Suprapubic skin (tissue), 4 donors: ENCODE measurements around the gene KLK3. TPM values are rescaled to one million over a fixed set of nuclear protein-coding genes. Genes with fewer than 3 reads are reported as not detected.

ENCODE experiments used
- DNase-seq, 2 donors: peaks; one replicate each; pipeline ENCODE4 v3.0.0-alpha.2; 2019; ENCODE audit warnings: low spot score in 2 of 2
- H3K27ac ChIP-seq: fragments of 200-600 bp; sonication (generic); one replicate; pipeline ENCODE4 v1.5.1; 2019
- H3K27me3 ChIP-seq: fragments of 200-600 bp; sonication (generic); one replicate; pipeline ENCODE4 v1.5.1; 2019
- H3K36me3 ChIP-seq: fragments of 200-600 bp; sonication (generic); one replicate; pipeline ENCODE4 v1.5.1; 2019
- H3K4me1 ChIP-seq: fragments of 200-600 bp; sonication (generic); one replicate; pipeline ENCODE4 v1.5.1; 2019
- H3K4me3 ChIP-seq: fragments of 200-600 bp; sonication (generic); one replicate; pipeline ENCODE4 v1.5.1; 2019; ENCODE audit warnings: mild to moderate bottlenecking
- H3K9me3 ChIP-seq: fragments of 200-600 bp; sonication (generic); one replicate; pipeline ENCODE4 v1.5.1; 2019
- EP300 ChIP-seq: sonication (generic); formaldehyde crosslinking; IDR thresholded peaks from one replicate; pipeline ENCODE4 v1.6.1; 2017; ENCODE audit warnings: antibody characterized with exemption
- POLR2A ChIP-seq, 2 donors: fragments of 450-650 bp; IDR thresholded peaks; one replicate each; pipeline ENCODE4 v1.6.1; 2017; ENCODE audit warnings: antibody characterized with exemption in 2 of 2, mild to moderate bottlenecking in 2 of 2, moderate library complexity in 2 of 2
- POLR2AphosphoS5 ChIP-seq, 3 donors: sonication (generic); formaldehyde crosslinking; IDR thresholded peaks; one replicate each; pipeline ENCODE4 v1.6.1; 2017; ENCODE audit warnings: antibody characterized with exemption in 3 of 3
- WGBS: methylation state at CpG from one replicate; pipeline ENCODE4 v1.1.5; 2018; 5-methylcytosine and 5-hydroxymethylcytosine counted together
- total RNA-seq, 4 donors: library from RNA; depleted of rRNA; stranded (reverse); fragments of >200 nt; gene quantifications; one replicate each; pipeline ENCODE4 v1.1.0, GENCODE V29; 2016
- TF ChIP-seq, protein P1 (sequence below), 2 donors: fragments of 200-600 bp in 1 of 2; fragments of 450-650 bp in 1 of 2; sonication (generic) in 1 of 2; IDR thresholded peaks; one replicate each; pipeline ENCODE4 v1.5.1; 2016 to 2019; ENCODE audit warnings: antibody characterized with exemption in 2 of 2, mild to moderate bottlenecking in 1 of 2, moderate library complexity in 1 of 2

KLK3 gene
- total RNA-seq, 4 donors from 2014 or later = 0.24 to 1.9 (median 0.67) TPM

- Histone ChIP-seq H3K9me3 (no peaks in the 10 kb centered on the region), H3K27me3 (peaks cover 56% of the 10 kb centered on the region), H3K36me3 (no peaks in the 10 kb centered on the region), H3K27ac (no peak overlapping the region), H3K4me3 (no peak overlapping the region), H3K4me1 (peaks cover 20% of the 10 kb centered on the region)
- no peak for TF ChIP-seq EP300
- no peak for DNase-seq
- WGBS = 52% methylated on average over 9 of the region's 10 CpGs
Measured at GRCh38 chr19:50837300-50837699, 17.4 kb upstream of the KLK3 start.

DNA sequence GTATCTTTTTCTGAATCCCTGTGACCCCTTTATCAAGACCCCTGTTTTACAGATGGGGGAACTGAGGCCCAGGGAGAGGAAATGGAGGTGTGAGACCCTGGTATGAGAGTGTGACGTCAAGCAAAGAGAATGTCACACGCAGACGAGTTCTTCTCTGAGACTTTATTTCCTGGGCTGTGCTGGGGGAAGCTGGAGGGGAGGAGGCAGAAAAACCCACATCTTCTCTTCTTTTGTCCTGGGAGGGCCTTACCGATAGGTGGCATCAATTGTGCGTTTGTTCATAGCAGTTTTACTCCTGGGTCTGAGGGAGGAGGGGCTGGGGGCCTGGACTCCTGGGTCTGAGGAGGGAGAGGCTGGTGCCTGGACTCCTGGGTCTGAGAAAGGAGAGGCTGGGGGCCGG is 16.5 kb upstream of the KLK3 start:
- H3K9me3 ChIP-seq = no peaks in the 10 kb centered on the region
- H3K4me3 ChIP-seq = no peak overlapping the region
- WGBS = 23% methylated on average over 6 of the region's 6 CpGs
- H3K4me1 ChIP-seq = peaks cover 20% of the 10 kb centered on the region
- H3K27me3 ChIP-seq = peaks cover 47% of the 10 kb centered on the region
- TF ChIP-seq EP300 (no peak), POLR2A (IDR thresholded peaks at IDR 0.05) (no peak), POLR2AphosphoS5 (IDR thresholded peaks at IDR 0.05) (no peak)
- TF ChIP-seq, protein P1, sequence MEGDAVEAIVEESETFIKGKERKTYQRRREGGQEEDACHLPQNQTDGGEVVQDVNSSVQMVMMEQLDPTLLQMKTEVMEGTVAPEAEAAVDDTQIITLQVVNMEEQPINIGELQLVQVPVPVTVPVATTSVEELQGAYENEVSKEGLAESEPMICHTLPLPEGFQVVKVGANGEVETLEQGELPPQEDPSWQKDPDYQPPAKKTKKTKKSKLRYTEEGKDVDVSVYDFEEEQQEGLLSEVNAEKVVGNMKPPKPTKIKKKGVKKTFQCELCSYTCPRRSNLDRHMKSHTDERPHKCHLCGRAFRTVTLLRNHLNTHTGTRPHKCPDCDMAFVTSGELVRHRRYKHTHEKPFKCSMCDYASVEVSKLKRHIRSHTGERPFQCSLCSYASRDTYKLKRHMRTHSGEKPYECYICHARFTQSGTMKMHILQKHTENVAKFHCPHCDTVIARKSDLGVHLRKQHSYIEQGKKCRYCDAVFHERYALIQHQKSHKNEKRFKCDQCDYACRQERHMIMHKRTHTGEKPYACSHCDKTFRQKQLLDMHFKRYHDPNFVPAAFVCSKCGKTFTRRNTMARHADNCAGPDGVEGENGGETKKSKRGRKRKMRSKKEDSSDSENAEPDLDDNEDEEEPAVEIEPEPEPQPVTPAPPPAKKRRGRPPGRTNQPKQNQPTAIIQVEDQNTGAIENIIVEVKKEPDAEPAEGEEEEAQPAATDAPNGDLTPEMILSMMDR (IDR thresholded peaks at IDR 0.05) = no peak
- no peak overlapping the region for H3K27ac ChIP-seq
- DNase-seq = no peak
- H3K36me3 ChIP-seq = no peaks in the 10 kb centered on the region

DNA sequence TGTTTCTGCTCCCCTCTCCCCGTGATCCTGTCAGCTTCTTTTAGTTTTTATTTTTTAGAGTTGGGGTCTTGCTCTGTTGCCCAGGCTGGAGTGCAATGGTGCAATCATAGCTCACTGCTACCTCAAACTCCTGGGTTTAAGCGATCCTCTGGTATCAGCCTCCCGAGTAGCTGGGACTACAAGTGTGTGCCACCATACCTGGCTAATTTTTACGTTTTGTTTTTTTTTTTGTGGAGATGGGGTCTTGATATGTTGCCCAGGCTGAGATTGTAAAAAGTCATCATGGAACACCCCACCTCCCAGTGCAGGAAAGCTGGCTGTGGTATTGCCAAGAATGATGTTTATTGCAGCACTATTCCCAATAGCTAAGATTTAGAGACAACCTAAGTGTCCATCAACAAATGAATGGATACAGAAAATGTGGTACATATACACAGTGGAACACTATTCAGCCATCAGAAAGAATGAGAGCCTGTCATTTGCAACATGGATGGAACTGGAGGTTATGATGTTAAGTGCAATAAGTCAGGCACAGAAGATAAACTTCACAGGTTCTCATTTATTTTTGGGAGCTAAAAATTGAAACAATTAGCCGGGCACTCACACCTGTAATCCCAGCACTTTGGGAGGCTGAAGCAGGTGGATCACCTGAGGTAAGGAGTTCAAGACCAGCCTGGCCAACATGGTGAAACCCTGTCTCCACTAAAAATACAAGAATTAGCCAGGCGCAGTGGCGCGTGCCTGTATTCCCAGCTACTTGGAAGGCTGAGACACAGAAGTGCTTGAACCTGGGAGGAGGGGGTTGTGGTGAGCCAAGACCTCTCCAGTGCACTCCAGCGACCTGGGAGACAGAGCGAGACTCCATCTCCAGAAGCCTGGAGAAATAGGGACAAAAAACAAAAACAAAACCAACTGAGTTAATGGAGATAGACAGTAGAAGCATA is 14.7 kb upstream of the KLK3 start:
- Histone ChIP-seq H3K4me3 (no peak overlapping the region), H3K4me1 (peaks cover 20% of the 10 kb centered on the region), H3K27ac (no peak overlapping the region), H3K36me3 (no peaks in the 10 kb centered on the region), H3K9me3 (no peaks in the 10 kb centered on the region), H3K27me3 (peaks cover 47% of the 10 kb centered on the region)
- DNase-seq = no peak
- TF ChIP-seq EP300 = no peak
- TF ChIP-seq, protein P1 (IDR thresholded peaks at IDR 0.05) = no peak
- TF ChIP-seq POLR2A (IDR thresholded peaks at IDR 0.05) = no peak
- no peak for TF ChIP-seq POLR2AphosphoS5 (IDR thresholded peaks at IDR 0.05)
- WGBS = 78% methylated on average over 10 of the region's 10 CpGs

GRCh38 chr19:50842130-50842529 is 12.6 kb upstream of the KLK3 start:
- TF ChIP-seq POLR2AphosphoS5 (IDR thresholded peaks at IDR 0.05) (no peak), POLR2A (IDR thresholded peaks at IDR 0.05) (no peak), EP300 (no peak)
- TF ChIP-seq, protein P1 (IDR thresholded peaks at IDR 0.05) = no peak
- Histone ChIP-seq H3K4me3 (no peak overlapping the region), H3K27ac (no peak overlapping the region), H3K9me3 (no peaks in the 10 kb centered on the region), H3K36me3 (no peaks in the 10 kb centered on the region), H3K4me1 (no peaks in the 10 kb centered on the region), H3K27me3 (peaks cover 25% of the 10 kb centered on the region)
- DNase-seq = no peak
- 87% methylated on average over 6 of the region's 6 CpGs for WGBS

DNA sequence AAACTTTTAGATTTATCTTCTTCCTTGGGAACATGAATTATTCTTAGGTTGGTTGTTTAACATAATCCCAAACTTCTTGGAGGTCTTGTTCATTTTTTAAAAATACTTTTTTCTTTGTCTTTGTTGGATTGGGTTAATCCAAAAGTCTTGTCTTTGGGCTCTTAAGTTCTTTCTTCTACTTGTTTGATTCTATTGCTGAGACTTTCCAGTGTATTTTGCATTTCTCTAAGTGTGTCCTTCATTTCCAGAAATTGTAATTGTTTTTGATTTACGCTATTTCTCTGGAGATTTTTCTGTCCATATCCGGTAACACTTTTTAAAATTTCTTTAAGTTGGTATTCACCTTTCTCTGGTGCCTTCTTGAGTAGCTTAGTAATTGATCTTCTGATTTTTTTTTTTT is 11.5 kb upstream of the KLK3 start:
- Histone ChIP-seq H3K9me3 (no peaks in the 10 kb centered on the region), H3K36me3 (no peaks in the 10 kb centered on the region), H3K4me3 (no peak overlapping the region), H3K27me3 (peaks cover 23% of the 10 kb centered on the region), H3K27ac (no peak overlapping the region), H3K4me1 (no peaks in the 10 kb centered on the region)
- DNase-seq = no peak
- no peak for TF ChIP-seq POLR2AphosphoS5 (IDR thresholded peaks at IDR 0.05)
- no peak for TF ChIP-seq EP300
- TF ChIP-seq, protein P1 (IDR thresholded peaks at IDR 0.05) = no peak
- TF ChIP-seq POLR2A (IDR thresholded peaks at IDR 0.05) = no peak
- 96% methylated on average over 2 of the region's 2 CpGs for WGBS
